Fibroblast of skin of back (primary cell): Measurements from ENCODE around the gene PLAAT4.
A peak's percentile ranks its signal among the peaks of the same experiment; 100 is the strongest.
"Not testable (repeated sequence)": the region's sequence is repeated elsewhere in the genome, so short reads cannot be mapped to it uniquely, and the experiment has no call there.

Experiments
- DNase-seq: peaks from one replicate; pipeline ENCODE4 v3.0.0-alpha.2; 2013

The PLAAT4 gene

GRCh38 chr11:63547061-63547460, 10.5 kb downstream of the PLAAT4 start:
- DNase-seq = no peak

- DNase-seq = no peak
Observed at GRCh38 chr11:63548178-63548577, 11.6 kb downstream of the PLAAT4 start.

GRCh38 chr11:63549411-63549810, 12.8 kb downstream of the PLAAT4 start:
- no peak for DNase-seq

GRCh38 chr11:63550156-63550700, 13.6 kb downstream of the PLAAT4 start:
- not testable (repeated sequence) for DNase-seq

- DNase-seq = no peak
Observed at GRCh38 chr11:63551091-63551888, 14.7 kb downstream of the PLAAT4 start.

- DNase-seq = no peak
Observed at GRCh38 chr11:63551889-63552266, 15.3 kb downstream of the PLAAT4 start.

GRCh38 chr11:63552921-63553320, 16.3 kb downstream of the PLAAT4 start:
- DNase-seq = no peak

- DNase-seq = peak; percentile 34
Observed at GRCh38 chr11:63553759-63554158, 17.2 kb downstream of the PLAAT4 start.

GRCh38 chr11:63554877-63555223, 18.2 kb downstream of the PLAAT4 start:
- DNase-seq = no peak

- DNase-seq = no peak
Observed at GRCh38 chr11:63556404-63557013, 19.9 kb downstream of the PLAAT4 start.

- DNase-seq = no peak
Observed at GRCh38 chr11:63557570-63557969, 21.0 kb downstream of the PLAAT4 start.

GRCh38 chr11:63558459-63559157, 22.0 kb downstream of the PLAAT4 start:
- no peak for DNase-seq

GRCh38 chr11:63560506-63561180, 24.0 kb downstream of the PLAAT4 start:
- no peak for DNase-seq

GRCh38 chr11:63563201-63564055, 26.8 kb downstream of the PLAAT4 start, which contains the start of gene PLAAT2:
Gene PLAAT2 (minus strand): TSS chr11:63563379. CDS start chr11:63563324, 55 bp downstream.
- no peak for DNase-seq

GRCh38 chr11:63564056-63564774, 27.6 kb downstream of the PLAAT4 start:
- DNase-seq = no peak

GRCh38 chr11:63564784-63565350, 28.3 kb downstream of the PLAAT4 start:
- no peak for DNase-seq

GRCh38 chr11:63567044-63567840, 30.6 kb downstream of the PLAAT4 start:
- peak; percentile 87 for DNase-seq

- DNase-seq = no peak
Observed at GRCh38 chr11:63569570-63569969, 33.0 kb downstream of the PLAAT4 start.

- no peak for DNase-seq
Observed at GRCh38 chr11:63572026-63572688, 35.5 kb downstream of the PLAAT4 start.
